HG03108 (cell line): ENCODE results near the gene LARGE2.
"Not testable (repeated sequence)": the region's sequence is repeated elsewhere in the genome, so short reads cannot be mapped to it uniquely, and the experiment has no call there.

Experiments
- ATAC-seq: cut with Tn5 transposase; IDR thresholded peaks from one replicate; pipeline ENCODE4 v1.9.1; 2021; ENCODE audit warnings: moderate library complexity; ENCODE audit not compliant: unreplicated experiment

Gene LARGE2

DNA sequence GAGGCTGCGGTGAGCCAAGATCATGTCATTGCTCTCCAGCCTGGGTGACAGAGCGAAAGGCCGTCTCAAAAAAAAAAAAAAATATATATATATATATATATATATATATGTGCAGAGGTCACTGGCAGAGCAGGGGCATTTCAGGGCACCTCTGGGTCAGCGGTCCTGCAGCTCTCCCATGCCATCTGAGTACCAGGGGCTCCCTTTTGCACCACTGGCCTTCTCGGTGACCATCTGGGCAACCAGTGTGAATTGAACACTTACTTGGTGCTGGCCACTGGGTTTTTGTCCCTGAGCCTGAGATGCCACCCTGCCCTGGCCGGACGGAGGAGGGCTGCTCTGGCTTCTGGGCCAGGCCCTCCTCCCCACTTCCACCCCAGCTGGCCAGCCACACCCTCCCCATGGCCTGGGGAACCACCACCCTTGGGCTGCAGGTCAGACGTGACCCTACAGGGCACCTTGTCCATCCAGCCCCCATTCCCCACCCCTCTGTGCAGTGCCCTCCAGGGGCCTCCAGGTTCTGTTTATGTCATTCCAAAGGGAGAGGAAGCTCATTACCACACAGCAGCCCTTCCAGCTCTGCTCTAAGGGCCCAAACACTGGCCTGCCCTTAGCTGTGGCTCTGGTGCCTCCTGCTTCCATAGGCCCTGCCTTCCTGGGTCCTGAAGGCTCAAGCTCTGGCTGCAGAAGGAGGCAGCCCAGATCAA lies 26.8 kb upstream of the LARGE2 start:
- no peak for ATAC-seq

DNA sequence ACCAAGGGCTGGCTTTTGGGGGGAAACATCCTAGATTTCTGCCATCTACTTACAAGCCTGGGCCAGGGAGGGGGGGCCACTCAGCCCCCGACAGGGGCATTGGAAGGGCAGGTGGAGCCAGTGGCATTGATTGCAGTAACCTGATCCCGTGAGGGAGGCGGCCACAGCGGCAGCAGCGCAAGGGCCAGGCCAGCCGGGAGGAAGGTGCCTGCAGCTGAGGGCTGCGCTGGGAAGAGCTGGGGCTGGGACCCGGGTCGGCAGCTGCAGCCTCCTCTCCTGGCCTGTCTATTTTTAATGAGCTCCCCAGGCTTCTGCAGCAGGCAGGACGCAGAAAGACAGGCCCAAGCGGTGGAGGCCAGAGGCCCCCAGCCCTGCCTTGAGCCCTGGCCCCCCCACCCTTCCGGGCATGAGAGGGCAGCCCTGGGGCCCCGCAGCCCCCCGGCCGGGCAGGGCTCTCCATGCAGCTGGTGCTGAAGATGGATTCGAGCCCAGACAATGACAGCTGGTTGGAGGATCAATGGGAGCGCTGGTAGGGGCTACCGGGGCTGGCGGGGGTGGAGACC lies 26.0 kb upstream of the LARGE2 start:
- no peak for ATAC-seq

DNA sequence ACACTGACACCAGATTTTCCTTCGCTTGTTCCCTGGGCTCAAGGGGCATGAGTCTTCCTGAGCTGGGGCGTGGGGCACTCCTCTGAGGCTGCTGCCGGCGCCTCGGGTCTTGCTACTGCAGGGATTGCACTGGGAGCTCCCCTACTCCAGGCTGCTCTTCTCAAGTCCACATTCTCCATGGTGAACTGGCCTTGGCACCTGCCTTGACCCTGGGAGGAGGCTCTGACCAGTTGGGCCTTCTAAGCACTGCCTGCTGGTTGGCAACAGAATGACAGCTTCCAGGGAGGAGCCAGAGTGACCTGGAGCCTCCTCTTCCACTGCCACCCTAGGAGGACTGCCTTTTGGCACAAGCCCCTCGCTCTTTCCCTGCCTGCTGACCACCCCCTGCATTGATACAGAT lies 24.9 kb upstream of the LARGE2 start:
- ATAC-seq: no peak

DNA sequence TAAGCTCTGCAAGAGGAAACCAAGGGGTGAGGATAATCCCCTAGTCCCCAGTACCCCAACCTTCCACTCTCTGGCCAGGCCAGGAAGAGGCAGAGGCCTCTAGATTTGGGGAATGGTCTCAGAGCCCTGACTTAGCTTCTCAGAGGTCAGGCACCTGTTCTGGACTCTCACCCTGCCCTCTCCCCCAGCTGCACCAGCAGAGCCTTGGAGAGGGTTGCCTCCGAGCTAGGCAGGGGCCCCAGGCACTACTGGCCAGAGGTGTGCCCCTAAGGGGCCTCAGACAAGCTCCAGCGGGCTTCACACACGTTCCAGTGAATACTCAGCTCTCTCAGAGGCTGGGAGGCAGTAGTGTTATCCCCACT lies 23.4 kb upstream of the LARGE2 start:
- ATAC-seq: no peak

DNA sequence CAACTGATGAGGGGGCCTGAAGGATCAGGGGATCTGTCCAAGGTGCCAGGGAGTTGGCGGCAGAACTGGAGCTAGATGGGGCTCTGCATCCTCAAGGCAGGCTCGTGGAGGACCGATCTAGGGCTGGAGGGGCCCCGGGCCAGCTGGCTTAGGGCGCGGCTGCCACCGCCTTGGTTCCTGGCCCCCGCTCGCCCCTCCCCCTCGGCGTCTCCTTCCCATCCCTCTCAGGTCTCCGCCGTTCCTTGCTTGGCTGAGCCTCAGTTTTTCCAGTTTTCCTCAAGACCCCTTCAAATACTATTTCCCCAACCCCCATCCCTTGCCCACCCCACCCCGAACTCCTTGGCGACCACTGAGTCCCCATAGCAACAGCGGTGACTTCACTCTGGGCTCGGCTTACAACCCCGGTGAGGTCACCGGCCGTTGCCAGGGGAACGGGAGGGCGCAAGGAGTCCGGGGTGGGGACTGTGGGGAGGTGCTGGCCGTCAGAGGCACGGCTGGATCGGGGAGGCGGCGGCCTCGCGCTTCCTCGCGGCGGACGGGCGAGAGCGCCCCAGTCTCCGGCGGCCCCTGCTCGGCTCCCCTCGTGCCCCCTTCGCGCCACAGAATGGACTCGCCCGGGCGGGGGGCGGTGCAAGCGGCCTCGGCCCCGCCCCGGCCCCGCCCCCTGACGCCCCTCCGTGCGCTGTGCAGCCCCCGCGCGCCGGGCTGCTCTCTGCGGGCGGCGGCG lies 22.8 kb upstream of the LARGE2 start:
- no peak for ATAC-seq

DNA sequence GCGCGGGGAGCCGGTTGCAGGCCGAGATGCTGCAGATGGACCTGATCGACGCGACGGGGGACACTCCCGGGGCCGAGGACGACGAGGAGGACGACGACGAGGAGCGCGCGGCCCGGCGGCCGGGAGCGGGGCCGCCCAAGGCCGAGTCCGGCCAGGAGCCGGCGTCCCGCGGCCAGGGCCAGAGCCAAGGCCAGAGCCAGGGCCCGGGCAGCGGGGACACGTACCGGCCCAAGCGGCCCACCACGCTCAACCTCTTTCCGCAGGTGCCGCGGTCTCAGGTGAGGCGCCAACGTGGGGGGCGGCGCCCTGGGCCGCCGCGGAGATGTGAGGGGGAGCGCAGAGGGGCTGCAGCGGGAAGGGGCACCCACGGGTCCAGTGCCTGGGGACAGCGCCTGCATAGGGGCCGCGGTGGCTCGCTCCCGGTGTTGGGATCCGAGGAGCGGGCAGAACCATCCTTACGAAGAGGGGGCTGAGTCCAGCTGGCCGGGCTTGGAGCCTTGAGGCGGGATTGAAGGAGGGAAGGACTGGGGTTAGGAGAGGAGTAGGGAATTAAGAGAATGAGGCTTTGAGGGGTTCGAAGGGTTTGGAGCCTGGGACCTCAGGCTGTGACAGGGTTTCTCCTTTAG lies 22.2 kb upstream of the LARGE2 start:
- ATAC-seq: not testable (repeated sequence)

DNA sequence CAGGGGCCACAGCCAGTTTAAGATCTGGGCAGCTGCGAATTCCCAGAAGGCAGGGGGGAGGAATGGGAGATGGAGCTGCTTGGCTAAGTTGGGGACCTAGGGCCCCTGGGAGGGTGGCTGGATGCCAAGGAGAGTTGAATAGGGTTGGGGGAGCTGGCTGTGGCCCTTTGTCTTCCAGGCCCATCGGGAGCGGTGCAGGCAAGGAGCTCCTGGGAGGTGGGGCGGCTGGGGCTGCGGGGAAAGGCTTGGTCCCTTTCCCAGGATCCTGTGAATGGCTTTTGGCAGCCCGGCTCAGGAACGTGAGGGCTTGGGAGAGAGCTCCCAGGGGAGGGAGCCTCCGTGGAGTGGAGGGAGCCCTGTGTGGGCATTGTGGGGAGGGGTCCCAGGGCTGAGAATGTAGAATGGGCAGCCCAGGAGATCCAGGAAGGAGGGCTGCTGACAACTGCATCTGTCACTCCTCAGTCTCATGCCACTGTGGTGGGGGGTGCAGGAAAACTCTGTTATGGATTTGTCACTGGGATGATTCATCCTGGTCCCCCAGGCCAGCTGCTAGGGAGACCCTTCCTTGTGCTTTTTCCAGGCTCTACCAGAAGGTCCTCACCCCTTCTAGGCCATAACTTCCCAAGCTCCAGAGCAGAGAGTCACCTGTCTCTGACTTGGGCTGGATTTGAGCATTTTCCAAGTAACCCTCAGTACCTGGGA lies 21.4 kb upstream of the LARGE2 start:
- no peak for ATAC-seq

DNA sequence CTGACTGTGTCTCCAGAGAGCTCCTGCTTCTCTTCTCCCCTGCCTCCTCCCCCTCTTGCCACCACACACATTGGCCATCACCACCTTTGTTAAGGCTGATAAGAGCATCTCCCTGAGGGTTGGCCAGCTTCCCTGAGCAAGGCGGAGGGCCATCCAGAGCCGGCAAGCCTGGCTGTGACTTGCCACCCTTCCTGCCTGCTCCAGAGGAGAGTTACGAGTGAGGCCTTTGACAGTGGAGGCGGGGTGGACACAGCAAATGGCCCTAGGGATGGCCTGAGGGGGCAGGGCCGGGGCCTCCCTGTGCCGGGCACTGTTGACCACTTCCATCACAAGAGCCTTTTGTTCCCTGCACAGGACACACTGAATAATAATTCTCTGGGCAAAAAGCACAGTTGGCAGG lies 20.8 kb upstream of the LARGE2 start:
- ATAC-seq: no peak

DNA sequence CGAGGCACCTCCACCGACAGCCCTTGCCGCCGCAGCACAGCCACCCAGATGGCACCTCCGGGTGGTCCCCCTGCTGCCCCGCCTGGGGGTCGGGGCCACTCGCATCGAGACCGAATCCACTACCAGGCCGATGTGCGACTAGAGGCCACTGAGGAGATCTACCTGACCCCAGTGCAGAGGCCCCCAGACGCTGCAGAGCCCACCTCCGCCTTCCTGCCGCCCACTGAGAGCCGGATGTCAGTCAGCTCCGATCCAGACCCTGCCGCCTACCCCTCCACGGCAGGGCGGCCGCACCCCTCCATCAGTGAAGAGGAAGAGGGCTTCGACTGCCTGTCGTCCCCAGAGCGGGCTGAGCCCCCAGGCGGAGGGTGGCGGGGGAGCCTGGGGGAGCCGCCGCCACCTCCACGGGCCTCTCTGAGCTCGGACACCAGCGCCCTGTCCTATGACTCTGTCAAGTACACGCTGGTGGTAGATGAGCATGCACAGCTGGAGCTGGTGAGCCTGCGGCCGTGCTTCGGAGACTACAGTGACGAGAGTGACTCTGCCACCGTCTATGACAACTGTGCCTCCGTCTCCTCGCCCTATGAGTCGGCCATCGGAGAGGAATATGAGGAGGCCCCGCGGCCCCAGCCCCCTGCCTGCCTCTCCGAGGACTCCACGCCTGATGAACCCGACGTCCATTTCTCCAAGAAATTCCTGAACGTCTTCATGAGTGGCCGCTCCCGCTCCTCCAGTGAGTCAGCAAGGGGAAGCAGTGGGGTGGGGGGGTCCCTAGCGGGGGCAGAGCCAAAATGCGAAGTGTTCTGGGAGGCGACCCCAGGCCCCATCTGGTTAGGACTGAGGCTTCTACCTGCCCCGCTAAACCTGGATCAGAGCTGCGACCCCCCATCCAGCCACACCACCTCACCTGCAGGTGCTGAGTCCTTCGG lies 19.7 kb upstream of the LARGE2 start:
- ATAC-seq: no peak

DNA sequence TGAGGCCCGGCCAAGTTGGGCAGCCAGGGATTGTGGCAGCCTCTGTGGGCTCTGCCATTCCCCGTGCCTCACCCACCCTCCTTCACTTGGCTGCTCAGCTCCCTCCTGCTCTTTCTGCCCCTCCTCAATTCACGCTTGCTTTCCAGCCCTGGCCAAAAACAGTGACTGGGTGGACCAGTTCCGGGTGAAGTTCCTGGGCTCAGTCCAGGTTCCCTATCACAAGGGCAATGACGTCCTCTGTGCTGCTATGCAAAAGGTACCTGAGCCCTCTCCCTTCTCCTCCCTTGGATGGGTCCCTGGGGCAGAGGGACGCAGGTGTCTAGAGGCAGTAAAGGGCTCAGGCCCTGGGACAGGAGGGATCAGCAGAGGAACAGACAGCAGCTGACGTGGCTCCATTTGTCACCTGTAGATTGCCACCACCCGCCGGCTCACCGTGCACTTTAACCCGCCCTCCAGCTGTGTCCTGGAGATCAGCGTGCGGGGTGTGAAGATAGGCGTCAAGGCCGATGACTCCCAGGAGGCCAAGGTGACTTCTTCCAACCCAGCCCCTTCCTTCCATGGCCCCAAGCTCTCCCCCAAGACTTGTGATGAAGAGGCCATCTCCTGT lies 18.0 kb upstream of the LARGE2 start:
- ATAC-seq: no peak

DNA sequence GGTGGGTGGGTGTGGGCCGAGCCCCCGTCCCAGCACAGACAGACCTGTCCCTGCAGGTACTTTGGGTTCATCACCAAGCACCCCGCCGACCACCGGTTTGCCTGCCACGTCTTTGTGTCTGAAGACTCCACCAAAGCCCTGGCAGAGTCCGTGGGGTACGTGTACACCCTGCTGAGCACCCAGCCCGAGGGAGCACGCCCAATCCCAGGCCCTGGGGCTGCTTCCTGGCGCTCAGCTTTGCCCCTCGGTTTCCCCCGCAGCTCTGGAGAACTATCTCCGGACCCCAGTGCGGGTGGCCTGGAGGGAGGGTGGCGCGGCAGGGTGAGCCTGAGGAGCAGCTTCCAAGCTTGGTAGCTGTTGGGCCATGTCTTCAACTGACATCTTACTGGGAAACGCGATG lies 17.4 kb upstream of the LARGE2 start:
- ATAC-seq: no peak

DNA sequence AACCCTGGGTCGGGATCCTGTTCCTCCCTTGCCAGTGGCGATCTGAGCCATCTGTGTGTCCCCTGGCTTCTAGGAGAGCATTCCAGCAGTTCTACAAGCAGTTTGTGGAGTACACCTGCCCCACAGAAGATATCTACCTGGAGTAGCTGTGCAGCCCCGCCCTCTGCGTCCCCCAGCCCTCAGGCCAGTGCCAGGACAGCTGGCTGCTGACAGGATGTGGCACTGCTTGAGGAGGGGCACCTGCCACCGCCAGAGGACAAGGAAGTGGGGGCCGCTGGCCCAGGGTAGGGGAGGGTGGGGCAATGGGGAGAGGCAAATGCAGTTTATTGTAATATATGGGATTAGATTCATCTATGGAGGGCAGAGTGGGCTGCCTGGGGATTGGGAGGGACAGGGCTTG lies 16.9 kb upstream of the LARGE2 start:
- not testable (repeated sequence) for ATAC-seq

DNA sequence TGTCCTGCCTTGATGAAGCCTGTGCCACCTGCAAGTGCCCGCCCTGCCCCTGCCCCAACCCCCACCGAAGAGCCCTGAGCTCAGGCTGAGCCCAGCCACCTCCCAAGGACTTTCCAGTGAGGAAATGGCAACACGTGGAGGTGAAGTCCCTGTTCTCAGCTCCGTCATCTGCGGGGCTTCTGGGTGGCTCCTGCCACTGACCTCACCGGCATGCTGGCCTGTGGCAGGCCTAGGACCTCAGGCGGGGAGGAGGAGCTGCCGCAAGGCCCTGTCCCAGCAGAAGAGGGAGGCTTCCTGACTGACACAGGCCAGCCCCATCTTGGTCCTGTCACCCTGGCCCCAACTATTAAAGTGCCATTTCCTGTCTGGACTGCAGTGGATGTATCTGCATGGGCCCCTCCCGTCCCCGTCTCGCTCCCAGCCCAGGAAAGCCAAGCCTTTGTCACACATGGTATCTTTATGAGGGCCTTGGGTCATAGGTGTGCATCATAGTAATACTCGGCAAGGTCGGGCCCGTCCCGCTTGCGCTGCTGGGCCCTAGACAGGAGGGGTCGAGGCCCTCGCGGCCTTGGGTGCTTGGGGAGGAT lies 16.3 kb upstream of the LARGE2 start:
- ATAC-seq: no peak

DNA sequence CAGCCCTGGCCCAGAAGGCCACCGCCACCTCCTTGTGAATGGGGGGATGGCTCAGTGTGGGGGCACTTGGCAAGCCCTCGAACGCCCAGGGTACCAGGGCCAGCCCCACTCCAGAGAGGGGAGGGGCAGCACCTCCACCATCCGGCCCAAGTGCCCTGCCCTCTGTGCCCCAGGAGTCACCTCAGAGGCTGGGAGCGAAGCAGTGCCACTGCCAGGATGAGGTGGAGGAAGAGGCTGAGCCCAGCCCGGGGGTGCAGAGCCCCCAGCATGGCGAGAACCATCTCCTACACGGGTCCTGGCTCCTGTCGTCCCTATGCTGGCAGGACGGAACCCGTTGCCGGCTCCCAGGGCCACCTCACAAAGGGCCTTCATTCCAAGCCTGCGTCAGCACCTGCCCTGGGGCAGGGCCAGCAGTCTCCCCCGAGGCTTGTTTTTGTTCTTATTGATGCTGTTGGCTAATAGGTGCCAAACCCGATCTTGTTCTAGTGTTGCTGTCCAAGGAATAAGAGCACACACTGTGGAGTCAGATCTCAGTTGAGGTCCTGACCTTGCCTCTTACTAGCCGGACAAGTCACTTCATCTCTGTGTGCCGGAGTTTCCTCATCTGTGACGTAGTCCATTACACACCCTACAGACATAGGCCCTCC lies 15.4 kb upstream of the LARGE2 start, which contains the start of gene FREY1:
TSS of gene FREY1 (minus strand) at position 307 of the 647 bp plus-strand sequence. CDS start at position 281, 26 bp downstream.
- no peak for ATAC-seq

DNA sequence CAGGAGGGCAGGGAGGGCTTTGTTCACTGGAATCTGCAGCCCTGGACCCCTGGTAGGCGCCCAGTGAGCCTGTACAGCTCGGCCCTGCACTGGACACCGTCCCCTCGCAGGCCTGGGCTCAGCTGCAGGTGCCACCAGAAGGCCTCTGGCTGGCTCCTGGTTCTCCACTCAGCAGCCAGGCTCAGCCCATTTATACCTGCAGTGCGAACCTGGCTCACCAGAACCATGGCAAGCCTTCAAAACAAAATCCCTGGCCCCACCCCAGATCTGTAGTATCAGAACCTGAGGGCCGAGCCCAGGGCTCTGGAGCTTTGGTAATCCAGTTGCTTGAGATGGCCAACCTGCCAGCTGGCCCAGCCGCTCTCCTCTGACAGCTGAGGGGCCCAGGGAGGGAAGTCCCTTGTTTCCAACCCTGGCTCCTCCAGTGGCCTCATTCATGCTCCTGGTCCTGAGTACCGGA lies 14.5 kb upstream of the LARGE2 start:
- no peak for ATAC-seq

DNA sequence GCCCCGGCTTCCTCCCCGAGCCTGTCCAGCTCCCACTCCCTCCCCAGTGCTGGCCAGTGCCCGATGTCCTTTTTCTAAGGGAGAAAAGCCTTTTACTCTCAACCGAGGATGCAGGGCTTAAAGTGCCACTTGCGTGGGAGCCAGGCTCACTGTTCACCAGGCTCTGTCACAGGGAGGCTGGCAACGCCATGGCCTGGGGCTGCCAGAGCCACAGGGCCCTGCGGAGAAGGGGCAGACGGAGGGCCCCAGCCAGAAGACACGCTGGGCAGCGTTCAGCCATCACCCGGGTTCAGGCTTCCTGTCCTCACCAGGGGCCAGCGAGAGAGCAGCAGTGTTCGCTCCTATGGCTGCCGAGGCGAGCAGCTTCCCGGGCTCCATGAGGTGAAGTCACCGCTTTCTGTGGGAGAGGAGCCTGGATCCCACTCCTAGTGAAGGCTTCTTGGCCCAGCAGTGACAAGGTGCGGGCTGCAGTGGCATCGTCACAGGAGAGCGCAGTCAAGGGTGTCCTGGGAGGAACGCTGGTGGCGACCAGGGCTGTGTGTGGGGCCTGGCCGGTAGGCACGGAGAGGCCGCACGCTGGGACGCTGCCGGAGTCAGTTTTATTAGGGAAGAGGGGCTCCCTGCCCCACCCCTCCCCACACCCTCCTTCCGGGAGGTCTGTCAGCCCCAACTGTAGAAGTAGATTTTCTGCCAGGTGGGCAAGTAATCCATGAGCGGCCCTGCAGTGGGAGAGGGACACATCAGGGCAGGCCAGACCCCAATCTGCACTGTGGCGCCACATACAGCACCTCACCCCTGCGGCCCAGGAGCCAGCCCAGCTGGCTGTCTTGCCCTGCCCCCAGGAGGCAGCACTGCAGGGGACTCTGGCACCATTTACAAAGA lies 12.6 kb upstream of the LARGE2 start:
- ATAC-seq: no peak

DNA sequence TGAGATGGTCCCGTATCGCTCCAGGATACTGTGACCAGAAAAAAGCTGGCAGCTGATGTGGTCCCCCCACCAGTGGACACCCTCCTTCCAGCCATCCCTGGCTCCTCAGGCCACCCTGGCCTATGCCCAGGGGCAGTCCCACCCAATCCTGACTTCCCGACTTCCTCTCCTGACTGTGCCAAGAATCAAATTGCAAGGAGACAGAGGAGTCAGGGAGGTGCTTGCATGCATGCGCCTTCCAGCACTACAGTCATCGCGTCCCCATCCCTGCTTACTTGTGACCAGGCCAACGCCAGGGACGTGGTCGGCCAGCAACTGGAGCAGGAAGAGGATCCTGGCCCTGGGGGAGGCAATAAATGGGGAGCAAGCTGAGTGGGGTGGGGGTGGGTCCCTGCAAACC lies 11.8 kb upstream of the LARGE2 start:
- ATAC-seq: no peak

DNA sequence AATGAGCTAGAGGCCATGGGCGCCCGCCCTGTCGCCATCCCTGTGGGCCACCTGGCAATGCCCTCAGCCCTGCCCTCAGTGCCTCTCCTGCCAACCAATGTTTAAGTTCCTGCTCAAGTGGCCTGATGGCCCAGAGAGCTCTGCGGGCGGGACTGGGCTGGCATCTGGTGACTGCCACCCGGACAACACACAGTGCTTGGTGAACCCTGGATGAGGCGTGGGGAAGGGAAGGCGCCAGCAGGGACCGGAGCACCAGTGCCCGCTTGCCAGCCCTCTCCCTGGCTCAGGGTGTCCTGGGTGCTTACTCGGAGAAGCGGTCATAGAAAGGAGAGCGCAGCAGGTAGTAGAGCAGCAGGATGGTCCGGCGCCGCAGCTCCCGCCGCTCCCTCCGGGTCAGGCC lies 8.9 kb upstream of the LARGE2 start:
- ATAC-seq: no peak
